NCI-H82 (cell line): Measurements from ENCODE around the gene UIMC1.

Source experiments
- DNase-seq: peaks from one replicate; lab custom pipeline; 2025; lab: John Stamatoyannopoulos, UW

Gene UIMC1

GRCh38 chr5:176870110-176870591, 136.4 kb downstream of the UIMC1 start:
- peak; percentile 49 for DNase-seq

- DNase-seq, result no peak
Measured at GRCh38 chr5:176869501-176870109, 137.0 kb downstream of the UIMC1 start.

GRCh38 chr5:176868731-176869130, 137.8 kb downstream of the UIMC1 start:
- DNase-seq, result no peak

GRCh38 chr5:176868126-176868525, 138.5 kb downstream of the UIMC1 start:
- no peak for DNase-seq

GRCh38 chr5:176866707-176867310, 139.8 kb downstream of the UIMC1 start:
- peak; percentile 70 for DNase-seq

GRCh38 chr5:176865964-176866363, 140.6 kb downstream of the UIMC1 start:
- DNase-seq, result no peak

- no peak for DNase-seq
Measured at GRCh38 chr5:176864755-176865154, 141.8 kb downstream of the UIMC1 start.

- DNase-seq, result no peak
Measured at GRCh38 chr5:176863765-176864098, 142.8 kb downstream of the UIMC1 start.

- DNase-seq, result no peak
Measured at GRCh38 chr5:176863041-176863764, 143.4 kb downstream of the UIMC1 start.

GRCh38 chr5:176862330-176862995, 144.1 kb downstream of the UIMC1 start:
- no peak for DNase-seq

GRCh38 chr5:176861276-176861675, 145.3 kb downstream of the UIMC1 start:
- DNase-seq, result no peak

- DNase-seq, result no peak
Measured at GRCh38 chr5:176860381-176860780, 146.2 kb downstream of the UIMC1 start.

GRCh38 chr5:176859916-176860315, 146.7 kb downstream of the UIMC1 start:
- DNase-seq, result no peak

- DNase-seq, result no peak
Measured at GRCh38 chr5:176857894-176858273, 148.7 kb downstream of the UIMC1 start.

GRCh38 chr5:176857216-176857893, 149.2 kb downstream of the UIMC1 start:
- DNase-seq, result no peak

GRCh38 chr5:176856746-176857145, 149.8 kb downstream of the UIMC1 start:
- no peak for DNase-seq

GRCh38 chr5:176855598-176855997, 151.0 kb downstream of the UIMC1 start:
- DNase-seq, result no peak
